IMR-90 (cell line): ENCODE measurements around the gene PIP5K1C. TPM values are rescaled to one million over a fixed set of nuclear protein-coding genes. Genes with fewer than 3 reads are reported as not detected.

Experiments used
- ATAC-seq: fragments of 200-7000 bp; cut with Tn5 transposase; 2 replicates; pipeline ENCODE4 v1.9.1; 2020; ENCODE audit warnings: low read depth, mild to moderate bottlenecking, moderate library complexity
- BruUV-seq: library from RNA; stranded (reverse); fragments of 400-500 nt; replicated peaks from 2 replicates; lab custom pipeline; 2021; lab: Mats Ljungman, UMichigan
- CTCF ChIA-PET: fragments of 300-600 bp; formaldehyde crosslinking; extraction: SDS; loops from one replicate; lab custom pipeline; 2021; ENCODE audit warnings: antibody characterized with exemption; lab: Yijun Ruan, JAX
- POLR2A ChIA-PET: fragments of 300-600 bp; sonication (Branson Sonifier 250); formaldehyde crosslinking; loops from one replicate; lab custom pipeline; 2022; ENCODE audit warnings: antibody characterized with exemption; ENCODE audit not compliant: unreplicated experiment; lab: Charles Lee
- DNase-seq: peaks from one replicate; pipeline ENCODE4 v3.0.0; 2013
- H2AFZ ChIP-seq: replicated peaks from 2 replicates; pipeline ENCODE3; 2013; ENCODE audit warnings: low read length, mild to moderate bottlenecking; ENCODE audit not compliant: poor library complexity
- H2AK5ac ChIP-seq: 2 replicates; pipeline ENCODE4 v1.6.1; 2013; ENCODE audit warnings: low read depth, low read length, inconsistent platforms
- H2AK9ac ChIP-seq: replicated peaks from 2 replicates; pipeline ENCODE3; 2013; ENCODE audit warnings: mild to moderate bottlenecking, low read depth, low read length, moderate library complexity; ENCODE audit not compliant: poor library complexity
- H2BK120ac ChIP-seq: 2 replicates; pipeline ENCODE4 v1.6.1; 2013; ENCODE audit warnings: low read depth, low read length, inconsistent platforms
- H2BK15ac ChIP-seq: 3 replicates; pipeline ENCODE4 v1.6.1; 2013; ENCODE audit warnings: low read depth, low read length, inconsistent platforms
- H2BK20ac ChIP-seq: 2 replicates; pipeline ENCODE4 v1.6.1; 2013; ENCODE audit warnings: low read depth, mild to moderate bottlenecking, inconsistent platforms, low read length, moderate library complexity
- H2BK5ac ChIP-seq: 2 replicates; pipeline ENCODE4 v1.6.1; 2013; ENCODE audit warnings: mild to moderate bottlenecking, low read depth, low read length, inconsistent platforms; ENCODE audit not compliant: poor library complexity, severe bottlenecking
- H3K14ac ChIP-seq: replicated peaks from 2 replicates; pipeline ENCODE4 v1.6.1; 2013; ENCODE audit warnings: low read depth, low read length, inconsistent platforms
- H3K18ac ChIP-seq: 2 replicates; pipeline ENCODE4 v1.6.1; 2013; ENCODE audit warnings: low read depth, low read length, control low read depth
- H3K23ac ChIP-seq: 2 replicates; pipeline ENCODE4 v1.6.1; 2013; ENCODE audit warnings: low read depth, low read length, inconsistent platforms
- H3K27ac ChIP-seq: 2 replicates; pipeline ENCODE4 v1.5.1; 2013; ENCODE audit warnings: mild to moderate bottlenecking, control low read depth, low read length; ENCODE audit not compliant: insufficient read depth
- H3K27me3 ChIP-seq: 2 replicates; pipeline ENCODE4 v1.6.1; 2013; ENCODE audit warnings: low read length; ENCODE audit not compliant: control insufficient read depth, insufficient read depth
- H3K36me3 ChIP-seq: 2 replicates; pipeline ENCODE4 v1.6.1; 2013; ENCODE audit warnings: low read length, mixed read lengths; ENCODE audit not compliant: control insufficient read depth, insufficient read depth
- H3K4ac ChIP-seq: 2 replicates; pipeline ENCODE4 v1.6.1; 2013; ENCODE audit warnings: low read depth, low read length, inconsistent platforms
- H3K4me1 ChIP-seq: 2 replicates; pipeline ENCODE4 v1.6.1; 2013; ENCODE audit warnings: low read length, mixed read lengths; ENCODE audit not compliant: control insufficient read depth, insufficient read depth
- H3K4me2 ChIP-seq: 2 replicates; pipeline ENCODE4 v1.6.1; 2013; ENCODE audit warnings: low read depth, mild to moderate bottlenecking, control low read depth, low read length, moderate library complexity
- H3K4me3 ChIP-seq: 2 replicates; pipeline ENCODE4 v1.5.1; 2013; ENCODE audit warnings: low read depth, mild to moderate bottlenecking, control low read depth, low read length, moderate library complexity; ENCODE audit not compliant: insufficient read depth
- H3K56ac ChIP-seq: 2 replicates; pipeline ENCODE4 v1.6.1; 2013; ENCODE audit warnings: low read length, inconsistent platforms; ENCODE audit not compliant: insufficient read depth; ENCODE audit errors: extremely low read depth
- H3K79me1 ChIP-seq, 2 experiments: 2 replicates each; pipeline ENCODE4 v1.6.1; 2013; ENCODE audit warnings: low read length in 2 of 2, inconsistent platforms in 1 of 2, low read depth in 1 of 2
- H3K9ac ChIP-seq: 2 replicates; pipeline ENCODE4 v1.6.1; 2013; ENCODE audit warnings: low read depth, low read length, control low read depth
- H3K9me1 ChIP-seq: 2 replicates; pipeline ENCODE4 v1.6.1; 2013; ENCODE audit warnings: low read length, inconsistent platforms; ENCODE audit not compliant: insufficient read depth
- H3K9me3 ChIP-seq: 2 replicates; pipeline ENCODE4 v1.6.1; 2013; ENCODE audit warnings: low read length; ENCODE audit not compliant: control insufficient read depth, insufficient read depth
- H4K20me1 ChIP-seq: 2 replicates; pipeline ENCODE4 v1.6.1; 2013; ENCODE audit warnings: low read length, inconsistent platforms; ENCODE audit not compliant: insufficient read depth
- H4K5ac ChIP-seq: 2 replicates; pipeline ENCODE4 v1.6.1; 2013; ENCODE audit warnings: mild to moderate bottlenecking, low read depth, low read length, control low read depth
- H4K8ac ChIP-seq, 2 experiments: 2 replicates each; pipeline ENCODE4 v1.6.1; 2013; ENCODE audit warnings: low read depth in 2 of 2, low read length in 2 of 2, control low read depth in 1 of 2, inconsistent platforms in 1 of 2
- H4K91ac ChIP-seq: 2 replicates; pipeline ENCODE4 v1.6.1; 2013; ENCODE audit warnings: low read depth, low read length, inconsistent platforms; ENCODE audit not compliant: insufficient read depth
- BHLHE40 ChIP-seq: fragments of 150-350 bp; IDR thresholded peaks from 2 replicates; pipeline ENCODE4 v1.6.1; 2016; ENCODE audit warnings: mild to moderate bottlenecking, low read depth, low read length
- CEBPB ChIP-seq: IDR thresholded peaks from 2 replicates; pipeline ENCODE4 v1.6.1; 2012; ENCODE audit warnings: low read depth, low read length, improper control_type of control experiment
- CHD1 ChIP-seq: IDR thresholded peaks from 2 replicates; pipeline ENCODE4 v1.6.1; 2012; ENCODE audit warnings: low read depth, low read length, improper control_type of control experiment
- ELK1 ChIP-seq: fragments of 150-350 bp; IDR thresholded peaks from 2 replicates; pipeline ENCODE4 v1.6.1; 2016; ENCODE audit warnings: low read depth, mild to moderate bottlenecking, low read length, moderate library complexity, borderline replicate concordance
- FOS ChIP-seq: fragments of 150-350 bp; IDR thresholded peaks from 2 replicates; pipeline ENCODE4 v1.6.1; 2016; ENCODE audit warnings: low read depth, low read length
- MAZ ChIP-seq: IDR thresholded peaks from 2 replicates; pipeline ENCODE4 v1.6.1; 2012; ENCODE audit warnings: low read depth, mild to moderate bottlenecking, low read length, improper control_type of control experiment, moderate library complexity, borderline replicate concordance
- NFE2L2 ChIP-seq: fragments of 150-350 bp; IDR thresholded peaks from 2 replicates; pipeline ENCODE4 v1.6.1; 2016; ENCODE audit warnings: low read depth, mild to moderate bottlenecking, low read length
- POLR2A ChIP-seq: IDR thresholded peaks from 2 replicates; pipeline ENCODE4 v1.6.1; 2012; ENCODE audit warnings: mild to moderate bottlenecking, low read depth, low read length
- RAD21 ChIP-seq: IDR thresholded peaks from 2 replicates; pipeline ENCODE4 v1.6.1; 2012; ENCODE audit warnings: low read length, improper control_type of control experiment
- RCOR1 ChIP-seq: IDR thresholded peaks from 2 replicates; pipeline ENCODE4 v1.6.1; 2012; ENCODE audit warnings: mild to moderate bottlenecking, low read length, improper control_type of control experiment; ENCODE audit not compliant: insufficient replicate concordance
- RFX5 ChIP-seq: IDR thresholded peaks from 2 replicates; pipeline ENCODE4 v1.8.0; 2012; ENCODE audit warnings: low read depth, mild to moderate bottlenecking, low read length, moderate library complexity
- SMC3 ChIP-seq: fragments of 150-350 bp; IDR thresholded peaks from 2 replicates; pipeline ENCODE4 v1.6.1; 2016; ENCODE audit warnings: low read depth, mild to moderate bottlenecking, antibody characterized with exemption, low read length, moderate library complexity
- USF2 ChIP-seq: fragments of 150-350 bp; IDR thresholded peaks from 2 replicates; pipeline ENCODE4 v1.6.1; 2017; ENCODE audit warnings: mild to moderate bottlenecking, antibody characterized with exemption, low read length, low read depth
- WGBS, 2 experiments: methylation state at CpG; one replicate each; pipeline versions ENCODE4 v1.1.5 to v1.1.7; 2013; ENCODE audit warnings: missing lambda C conversion rate in 2 of 2; ENCODE audit not compliant: insufficient read length in 1 of 2; ENCODE audit errors: extremely low coverage in 2 of 2; 5-methylcytosine and 5-hydroxymethylcytosine counted together
- dilution Hi-C: fragments of 300-500 bp; cut with HindIII; formaldehyde crosslinking; loops from one replicate; pipeline ENCODE4 v1.14.3; 2018; ENCODE audit warnings: low sequenced_read_pairs; ENCODE audit not compliant: unreplicated experiment
- in situ Hi-C: fragments of 300-500 bp; cut with MboI; formaldehyde crosslinking; loops from 3 replicates; pipeline ENCODE4 v1.14.3; 2019; ENCODE audit warnings: low sequenced_read_pairs, inconsistent platforms, mixed read lengths
- intact Hi-C: fragments of 100-400 bp; cut with micrococcal nuclease; formaldehyde crosslinking; loops from 2 replicates; pipeline ENCODE4 v1.10.0; 2022
- polyA plus RNA-seq, 3 experiments: library from polyadenylated mRNA; depleted of rRNA; stranded (reverse); fragments of >200 nt; gene quantifications; 2 replicates each; pipeline ENCODE4 v1.2.3, GENCODE V29; 2012; ENCODE audit warnings: low replicate concordance in 1 of 3
- total RNA-seq: library from RNA; depleted of rRNA; stranded (reverse); fragments of >200 nt; gene quantifications from 2 replicates; pipeline ENCODE4 v1.2.3, GENCODE V29; 2012

PIP5K1C gene
- total and polyA plus RNA-seq, 2 of the 4 experiments (the other 2 are of a cell fraction), result 13.6 to 23.3 TPM

GRCh38 chr19:3619631-3620012 lies 80.6 kb downstream of the PIP5K1C start:
- Histone ChIP-seq H3K27ac (no peak overlapping the region), H3K79me1 (peaks cover 3 to 23% of the 10 kb centered on the region in 2 experiments; a peak in 2 of 4 replicates), H3K4me2 (no peak overlapping the region), H3K18ac (no peak overlapping the region), H3K27me3 (no peaks in the 10 kb centered on the region), H2BK15ac (no peak overlapping the region), H3K9ac (no peak overlapping the region), H2BK5ac (no peak overlapping the region), H3K14ac (no peak overlapping the region), H3K4ac (no peak overlapping the region), H4K20me1 (peaks cover 10% of the 10 kb centered on the region; the same call in 1 of the 2 replicates), H2AK9ac (no peak overlapping the region), H2AK5ac (no peak overlapping the region), H3K36me3 (peaks cover 28% of the 10 kb centered on the region), H2AFZ (peak overlapping the region; percentile 14), H2BK120ac (no peak overlapping the region), H3K4me1 (peaks cover 3% of the 10 kb centered on the region; the same call in 1 of the 2 replicates), H2BK20ac (no peak overlapping the region), H3K4me3 (no peak overlapping the region), H3K9me3 (no peaks in the 10 kb centered on the region), H4K8ac (no peak overlapping the region), H3K9me1 (no peaks in the 10 kb centered on the region), H3K56ac (no peak overlapping the region), H4K91ac (no peak overlapping the region), H3K23ac (no peak overlapping the region), H4K5ac (no peak overlapping the region)
- ChIA-PET POLR2A (no interaction called here), CTCF (no interaction called here)
- in situ Hi-C loops (loop anchor here (25.0 kb wide), 1 partner anchor 307 kb away; no protein-coding TSS in a partner anchor), dilution Hi-C loops (no loop called here), intact Hi-C loops (loop anchor here (10.0 kb wide), 1 partner anchor 295 kb away; no protein-coding TSS in a partner anchor)
- no peak for DNase-seq
- BruUV-seq, result no TSS peak
- TF ChIP-seq RAD21 (no peak), POLR2A (no peak), USF2 (no peak), BHLHE40 (no peak), SMC3 (no peak), ELK1 (no peak), MAZ (no peak), NFE2L2 (no peak), RCOR1 (no peak), RFX5 (no peak), FOS (no peak), CHD1 (no peak), CEBPB (no peak)
- WGBS, 2 experiments, result 90% methylated on average over 4 of the region's 17 CpGs; no CpG with 5 or more reads in 1 of the 2 experiments
- no peak for ATAC-seq
